HG02870 (cell line): ENCODE data around the gene PRKACB.
A peak's percentile ranks its signal among the peaks of the same experiment; 100 is the strongest.

Source experiments
- ATAC-seq: cut with Tn5 transposase; IDR thresholded peaks from one replicate; pipeline ENCODE4 v1.9.1; 2021; ENCODE audit warnings: mild to moderate bottlenecking, moderate library complexity; ENCODE audit not compliant: unreplicated experiment

The PRKACB gene

DNA sequence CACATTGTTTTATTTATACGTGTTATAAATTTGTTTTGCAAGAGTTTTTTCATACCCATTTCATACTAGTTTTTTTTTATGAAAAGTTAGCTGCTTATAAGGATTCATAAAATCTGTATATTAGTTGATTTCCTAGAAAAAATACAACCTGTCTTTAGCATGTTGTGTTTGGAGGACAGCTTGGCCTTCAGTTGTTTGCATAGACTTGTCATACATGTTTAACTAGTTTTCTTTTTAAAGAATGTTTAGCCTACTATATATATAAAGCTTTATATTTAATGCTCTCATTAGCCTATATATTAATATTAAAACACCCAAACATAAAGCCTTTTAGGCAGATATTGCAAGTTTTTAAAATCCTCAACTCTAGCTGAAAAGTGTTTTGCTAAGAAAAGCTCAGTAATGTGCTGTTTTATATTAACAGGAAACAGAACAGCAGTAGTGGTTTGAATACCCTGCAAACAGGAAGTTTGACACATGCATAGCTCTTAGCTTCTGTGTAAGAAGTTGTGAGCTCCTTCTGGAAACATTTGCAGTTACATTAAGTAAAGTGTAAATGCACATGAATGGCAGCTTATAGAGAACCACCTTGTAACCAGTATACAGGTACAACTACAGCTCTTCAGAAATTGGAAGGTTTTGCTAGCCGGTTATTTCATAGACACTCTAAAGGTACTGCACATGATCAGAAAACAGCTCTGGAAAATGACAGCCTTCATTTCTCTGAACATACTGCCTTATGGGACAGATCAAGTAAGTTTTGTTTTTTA lies at the start of gene PRKACB:
TSS of gene PRKACB (plus strand) at position 476 of the 770 bp plus-strand sequence. CDS start at position 567, 91 bp downstream.
- peak; percentile 84 for ATAC-seq

DNA sequence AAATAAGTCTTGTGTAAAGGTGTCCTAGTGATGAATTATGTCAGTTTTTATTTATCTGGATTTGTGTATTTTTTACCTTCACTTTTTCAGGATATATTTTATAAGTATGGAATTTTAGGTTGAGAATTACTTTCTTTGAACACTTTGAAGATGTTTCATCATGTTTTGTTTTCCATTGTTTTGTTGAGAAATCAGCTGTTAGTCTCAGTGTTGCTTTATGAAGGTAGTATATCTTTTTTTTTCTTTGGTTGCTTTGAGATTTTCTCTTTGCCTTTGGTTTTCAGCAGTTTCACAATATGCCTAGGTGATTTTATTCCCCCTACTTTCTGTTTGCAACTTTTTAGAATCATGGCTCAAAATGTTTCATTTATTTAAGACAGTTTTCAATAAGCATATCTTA lies 48.8 kb upstream of the PRKACB start:
- ATAC-seq = no peak

DNA sequence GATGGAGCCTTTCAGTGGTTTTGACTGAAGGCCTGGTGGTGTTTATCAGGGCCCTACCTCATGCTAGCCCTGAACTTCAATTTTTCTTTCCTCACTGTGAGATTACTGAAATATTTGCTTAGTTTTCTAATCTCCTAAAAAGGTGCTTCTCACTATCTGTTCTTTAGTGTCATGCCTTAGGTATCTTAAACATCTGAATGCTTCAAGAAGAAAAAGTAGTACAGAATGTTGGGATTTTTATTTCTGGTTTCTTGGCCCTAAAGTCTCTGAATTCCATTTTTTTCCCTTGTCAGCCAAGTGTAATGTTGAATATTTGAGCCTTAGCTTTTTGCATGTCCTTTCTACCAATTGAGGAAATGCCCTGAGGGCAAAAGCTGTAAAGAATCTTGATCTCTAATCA lies 47.9 kb upstream of the PRKACB start:
- ATAC-seq = no peak

DNA sequence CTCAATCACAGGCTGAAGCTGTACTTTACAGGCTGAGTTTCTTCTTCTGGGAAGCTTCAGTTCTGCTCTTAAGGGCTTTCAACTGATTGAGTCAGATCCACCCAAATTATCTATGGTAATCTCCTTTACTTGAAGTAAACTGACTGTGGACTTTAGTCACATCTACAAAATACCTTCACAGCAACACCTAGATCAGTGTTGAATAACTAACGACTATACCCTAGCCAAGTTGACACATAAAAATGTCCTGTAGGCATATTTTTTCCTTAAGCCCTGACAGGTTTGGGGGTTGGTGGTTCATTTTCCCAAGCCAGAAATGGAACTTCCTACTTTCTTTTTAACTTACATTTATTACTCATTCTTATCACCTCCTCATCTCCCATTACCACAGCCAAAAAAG lies 42.9 kb upstream of the PRKACB start:
- no peak for ATAC-seq

DNA sequence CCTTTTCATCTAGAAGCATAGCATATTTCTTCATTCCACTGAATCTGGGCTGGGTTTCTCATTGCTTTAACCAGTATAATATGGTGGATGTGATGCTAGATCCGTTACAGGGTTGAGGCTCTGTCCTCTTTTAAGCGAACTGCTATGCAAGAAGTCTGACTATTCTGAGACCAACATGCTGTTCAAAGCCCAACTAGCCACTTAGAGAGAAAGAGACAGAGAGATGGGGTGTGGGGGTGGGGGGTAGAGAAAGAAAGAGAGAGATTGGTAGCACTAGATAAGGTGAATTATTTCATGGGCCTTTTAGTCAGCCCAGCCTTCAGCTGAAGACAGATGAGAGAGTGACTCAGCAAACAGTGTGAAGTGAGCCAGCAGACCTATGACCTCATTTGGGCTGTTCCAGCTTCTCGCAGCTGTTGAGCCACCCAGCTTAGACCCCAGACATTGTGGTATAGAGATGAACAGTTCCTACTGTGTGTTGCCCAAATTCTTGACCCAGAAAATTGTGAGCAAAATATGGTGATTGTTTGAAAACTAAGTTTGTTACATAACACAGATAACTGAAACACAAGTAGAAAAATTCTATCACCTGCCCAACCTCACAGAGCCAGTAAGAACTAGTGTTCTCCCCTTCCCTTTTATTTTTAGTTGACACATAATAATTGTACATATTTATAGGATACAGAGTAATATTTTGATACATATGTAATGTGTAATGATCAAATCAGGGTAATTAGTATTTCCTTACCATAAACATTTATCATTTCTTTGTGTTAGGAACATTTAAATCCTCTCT lies 40.7 kb upstream of the PRKACB start:
- ATAC-seq = peak; percentile 77

DNA sequence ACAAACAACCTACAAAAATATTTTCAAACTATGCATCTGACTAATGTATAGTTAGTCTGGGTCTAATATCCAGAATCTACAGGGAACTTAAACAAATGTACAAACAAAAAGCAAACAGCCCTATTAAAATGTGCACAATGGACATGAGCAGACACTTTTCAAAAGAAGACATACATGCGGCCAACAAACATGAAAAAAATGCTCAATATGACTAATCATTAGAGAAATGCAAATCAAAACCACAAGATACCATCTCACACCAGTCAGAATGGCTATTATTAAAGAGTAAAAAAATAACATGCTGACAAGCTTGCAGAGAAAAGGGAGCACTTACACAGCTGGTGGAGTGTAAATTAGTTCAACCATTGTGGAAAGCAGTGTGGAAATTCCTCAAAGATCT lies 36.5 kb upstream of the PRKACB start:
- peak; percentile 54 for ATAC-seq

DNA sequence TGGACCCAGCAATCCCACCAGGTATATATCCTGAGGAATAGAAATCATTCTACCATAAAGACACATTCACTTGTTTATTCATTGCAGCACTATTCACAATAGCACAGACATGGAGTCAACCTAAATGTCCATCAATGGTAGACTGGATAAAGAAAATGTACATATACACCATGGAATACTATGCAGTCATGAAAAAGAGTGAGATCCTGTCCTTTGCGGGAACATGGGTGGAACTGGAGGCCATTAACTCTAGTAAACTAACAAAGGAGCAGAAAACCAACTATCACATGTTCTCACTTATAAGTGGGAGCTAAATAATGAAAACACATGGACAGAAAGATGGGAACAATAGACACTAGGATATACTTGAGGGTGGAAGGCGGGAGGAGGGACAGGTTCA lies 36.1 kb upstream of the PRKACB start:
- ATAC-seq = no peak

DNA sequence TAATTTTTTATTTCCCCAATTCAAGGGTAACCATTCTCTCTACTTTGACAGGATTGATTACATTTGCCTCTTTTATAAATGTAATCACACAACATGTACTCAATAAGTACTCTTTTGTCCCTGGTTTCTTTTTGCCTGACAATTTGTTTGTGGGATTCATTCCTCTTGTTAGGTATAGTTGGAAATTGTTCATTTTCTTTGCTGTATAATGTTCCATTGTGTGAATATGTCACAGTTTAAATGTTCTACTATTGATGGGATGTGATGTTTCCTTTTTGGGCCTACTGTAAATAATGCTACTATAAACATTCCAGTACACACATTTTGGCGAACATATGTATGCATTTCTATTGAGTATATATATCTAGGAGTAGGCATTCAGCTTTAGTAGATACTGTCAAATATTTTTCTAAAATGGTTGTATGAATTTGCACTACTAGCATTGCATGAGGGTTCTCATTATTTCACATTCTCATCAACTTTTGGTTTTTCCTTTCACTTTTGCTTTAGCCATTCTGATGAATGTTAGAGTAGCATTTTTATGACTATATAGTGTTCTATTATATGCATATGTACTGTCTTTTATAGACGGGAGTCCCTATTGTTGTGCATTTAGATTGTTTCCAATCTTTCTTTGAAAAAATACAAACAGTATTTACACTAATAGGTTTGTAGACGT lies 35.0 kb upstream of the PRKACB start:
- no peak for ATAC-seq

DNA sequence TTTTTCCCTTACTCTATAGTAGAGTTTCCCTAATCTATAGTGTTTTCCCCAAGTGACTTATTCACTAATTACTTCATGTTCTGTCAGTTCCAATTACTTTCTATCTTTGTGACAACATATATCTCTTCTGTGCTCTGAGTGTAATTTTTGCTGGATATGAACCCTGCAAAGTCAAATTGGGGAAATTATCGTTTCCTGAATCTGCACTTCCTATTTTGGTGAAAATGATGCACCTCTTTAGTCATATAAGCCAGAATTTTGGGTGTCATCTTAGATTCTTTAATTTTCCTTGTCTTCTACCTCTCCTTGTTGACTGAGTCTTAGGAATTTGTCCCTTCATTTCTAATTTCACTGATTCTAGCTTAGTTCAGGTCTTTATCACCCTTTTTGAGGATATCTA lies 33.4 kb upstream of the PRKACB start:
- no peak for ATAC-seq

DNA sequence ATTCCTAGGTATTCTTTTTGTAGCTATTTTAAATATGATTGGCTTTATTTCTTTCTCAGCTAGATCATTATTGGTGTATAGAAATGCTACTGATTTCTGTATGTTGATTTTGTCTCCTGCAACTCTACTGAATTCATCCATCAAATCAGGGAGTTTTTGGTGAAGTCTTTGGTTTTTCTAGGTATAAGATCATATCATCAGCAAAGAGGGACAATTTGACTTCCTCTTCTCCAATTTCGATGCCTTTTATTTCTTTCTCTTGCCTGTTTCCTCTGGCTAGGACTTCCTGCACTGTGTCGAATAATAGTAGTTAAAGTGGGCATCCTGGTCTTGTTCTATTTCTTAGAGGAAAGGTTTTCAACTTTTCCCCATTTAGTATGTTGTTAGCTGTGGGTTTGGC lies 27.5 kb upstream of the PRKACB start:
- no peak for ATAC-seq

DNA sequence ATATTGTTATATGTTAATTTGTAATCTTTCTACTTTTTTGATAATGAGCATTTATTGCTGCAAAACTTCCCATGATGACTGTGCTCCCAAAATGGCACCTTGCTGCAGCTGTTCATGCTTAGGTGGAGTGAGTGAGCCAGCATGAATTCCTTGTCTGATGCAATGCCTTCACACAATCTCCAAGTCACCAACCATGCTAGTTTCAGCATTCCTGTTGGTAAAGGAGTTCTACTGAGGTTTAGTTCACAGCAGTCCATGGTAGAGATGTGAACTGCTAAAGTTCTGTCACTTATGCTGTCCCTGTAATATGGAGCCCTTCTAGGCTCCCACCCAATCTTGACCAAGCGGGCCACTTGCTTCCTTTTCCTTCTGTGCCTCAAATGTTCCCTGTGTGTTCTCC lies 26.2 kb upstream of the PRKACB start:
- no peak for ATAC-seq

DNA sequence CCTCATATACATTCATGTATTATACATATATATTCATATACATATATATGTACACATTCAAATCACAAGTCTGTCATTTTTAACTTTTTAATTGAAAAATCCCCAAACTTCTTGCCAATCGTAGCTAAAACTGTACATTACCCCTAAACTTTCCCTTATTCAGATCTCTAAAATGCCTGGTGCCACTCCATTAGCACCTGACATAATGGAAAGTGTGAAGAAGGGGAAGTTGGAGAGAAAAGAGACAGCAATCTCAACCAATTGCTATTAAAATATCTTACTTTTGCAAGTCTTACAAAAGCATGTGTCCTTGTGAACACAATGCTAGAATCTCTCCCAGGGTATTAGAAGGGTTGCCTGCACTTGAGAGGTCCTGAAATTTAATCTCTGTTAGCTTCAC lies 22.7 kb upstream of the PRKACB start:
- no peak for ATAC-seq

DNA sequence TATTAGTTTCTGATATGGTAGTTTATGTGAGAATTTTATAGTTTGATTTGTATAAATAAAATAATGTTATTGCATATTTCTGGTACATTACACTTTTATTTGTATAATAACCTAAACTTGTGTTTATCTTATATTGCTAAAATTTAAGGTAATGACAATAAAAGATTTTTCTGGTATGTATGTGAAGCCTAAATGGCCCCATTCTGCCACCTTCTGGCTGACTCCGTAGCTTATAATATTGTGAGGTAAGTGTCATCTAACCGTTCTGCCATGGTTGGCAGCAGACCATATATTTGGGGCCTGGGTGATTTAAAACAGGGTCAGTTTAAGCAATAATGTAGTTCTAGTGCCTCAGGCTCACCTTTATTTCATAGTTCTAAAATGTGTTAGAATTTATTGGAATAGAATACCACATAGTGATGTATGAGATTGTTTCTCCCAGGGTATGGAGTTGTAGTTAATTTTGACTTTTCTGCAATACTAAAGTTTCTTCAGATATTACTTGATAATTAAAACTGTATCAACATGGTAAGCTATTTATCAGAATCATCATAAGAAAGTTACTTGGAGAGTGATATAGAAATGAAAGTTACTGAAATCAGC lies 21.2 kb upstream of the PRKACB start:
- ATAC-seq = peak; percentile 70

DNA sequence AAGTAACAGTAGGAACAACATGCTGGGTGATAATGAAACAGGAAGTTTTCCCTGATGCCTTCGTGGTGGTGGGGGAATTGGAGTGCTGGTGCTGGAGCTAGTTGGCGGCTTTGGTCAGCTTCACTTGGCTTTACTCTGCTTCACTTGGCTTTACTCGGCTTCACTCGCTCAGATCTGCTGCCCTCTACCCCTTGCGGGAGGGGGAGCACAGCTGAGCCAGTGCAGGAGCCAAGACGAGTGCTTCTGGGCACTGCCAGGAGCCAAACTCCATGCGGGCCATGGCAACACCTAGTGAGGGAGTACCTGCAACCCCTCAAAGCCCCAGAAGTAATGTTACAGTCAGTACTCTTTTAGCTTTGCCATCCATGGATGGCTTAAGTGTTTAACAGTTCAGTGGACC lies 10.6 kb upstream of the PRKACB start:
- no peak for ATAC-seq

DNA sequence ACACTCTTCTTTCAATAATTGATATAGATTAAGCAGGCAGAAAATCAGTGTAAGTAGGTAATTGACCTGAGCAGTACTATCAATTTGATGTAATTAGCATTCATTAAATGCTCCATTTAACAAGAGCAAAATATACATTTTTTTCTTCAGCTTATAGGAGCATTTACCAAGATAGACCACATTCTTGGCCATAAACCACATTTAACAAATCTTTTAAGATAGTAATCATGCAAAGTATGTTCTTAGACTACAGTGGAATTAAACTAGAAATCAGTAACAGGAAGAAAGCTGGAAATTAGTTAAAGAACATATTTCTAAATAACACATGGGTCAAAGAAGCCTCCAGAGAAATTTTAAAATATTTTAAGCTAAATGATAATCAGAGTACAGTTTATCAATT lies 8.7 kb upstream of the PRKACB start:
- no peak for ATAC-seq

DNA sequence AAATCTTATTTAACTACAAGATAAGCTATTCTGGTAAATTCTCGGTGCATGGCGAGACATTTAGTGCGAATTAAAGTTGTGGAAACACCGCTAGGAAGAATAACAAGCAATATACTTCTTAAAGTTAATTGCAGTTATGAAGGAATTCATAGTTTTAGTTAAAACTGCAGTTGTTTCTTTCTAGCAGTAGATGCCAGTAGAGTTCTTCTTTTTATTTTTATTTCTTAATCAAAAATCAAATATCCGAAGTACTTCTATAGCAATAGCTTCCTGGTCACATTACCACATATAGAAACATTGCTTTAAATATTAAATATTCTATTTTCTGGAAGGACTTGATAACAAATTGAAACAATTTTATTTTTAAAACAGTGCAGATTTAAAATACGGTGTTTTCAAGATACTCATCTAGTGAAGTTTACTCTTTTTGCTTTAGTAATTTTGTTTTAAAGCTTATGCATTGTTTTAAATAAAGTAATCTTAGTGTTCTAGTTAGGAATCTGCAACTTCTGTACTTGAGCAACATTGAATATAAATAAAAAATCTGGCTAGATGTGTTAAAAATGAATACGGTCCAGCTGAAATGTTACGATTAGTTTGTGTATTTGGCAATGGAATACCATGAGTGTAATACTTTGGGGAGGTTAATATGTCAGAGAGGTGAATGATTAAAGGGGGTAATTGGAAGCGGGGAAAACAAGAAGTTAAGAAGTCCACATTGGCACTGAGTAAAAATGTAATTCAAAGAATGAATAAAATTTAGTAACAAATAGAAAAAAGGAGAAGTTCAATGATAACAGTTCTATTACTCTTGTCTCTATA lies 2.7 kb upstream of the PRKACB start:
- no peak for ATAC-seq

DNA sequence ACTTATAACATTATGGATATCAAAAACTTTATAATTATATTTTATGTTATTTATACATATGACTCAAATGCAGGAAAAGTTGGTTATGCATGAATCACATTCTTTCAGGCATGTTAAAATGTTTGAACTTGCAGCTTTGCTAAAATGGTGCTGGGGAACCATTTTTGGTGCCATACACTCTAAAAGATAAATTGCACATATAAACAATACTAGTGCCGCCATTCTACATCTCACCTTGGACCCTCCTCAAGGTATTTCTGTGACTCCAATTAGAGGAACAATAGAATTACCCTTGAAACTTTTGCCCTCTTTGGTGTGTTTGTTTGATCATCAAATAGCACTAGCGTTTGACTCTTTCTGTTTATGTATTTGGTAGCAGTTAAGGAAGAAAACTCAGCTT lies 997 bp downstream of the PRKACB start:
- ATAC-seq = no peak

DNA sequence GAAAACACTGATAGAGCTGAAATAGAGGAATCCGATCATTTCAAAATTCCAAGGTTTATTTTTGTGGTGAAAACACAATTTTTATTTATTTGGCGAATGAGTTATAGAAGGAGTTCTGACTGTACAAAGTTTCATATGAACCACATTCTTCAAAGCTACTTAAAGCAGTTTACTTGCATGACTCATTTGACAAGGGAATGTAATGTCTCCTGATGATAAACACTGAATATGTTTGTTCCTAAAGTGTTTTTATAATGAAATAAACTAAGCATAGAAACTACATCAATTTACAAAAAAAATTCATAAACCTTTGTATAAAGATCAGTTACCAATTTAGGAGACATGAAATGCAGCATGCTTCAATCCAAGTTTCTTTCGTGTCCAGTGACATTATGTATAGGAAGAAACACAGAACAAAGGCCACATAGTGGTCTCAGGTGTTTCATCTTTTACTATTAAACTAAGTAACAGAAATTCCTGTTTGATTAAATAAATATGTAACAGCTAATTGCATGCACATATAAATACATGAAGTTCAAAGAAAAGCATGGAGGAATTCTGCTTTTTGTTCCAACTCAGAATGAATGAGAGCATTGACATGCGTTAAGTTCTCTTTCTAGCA lies 2.5 kb downstream of the PRKACB start:
- ATAC-seq = peak; percentile 70

DNA sequence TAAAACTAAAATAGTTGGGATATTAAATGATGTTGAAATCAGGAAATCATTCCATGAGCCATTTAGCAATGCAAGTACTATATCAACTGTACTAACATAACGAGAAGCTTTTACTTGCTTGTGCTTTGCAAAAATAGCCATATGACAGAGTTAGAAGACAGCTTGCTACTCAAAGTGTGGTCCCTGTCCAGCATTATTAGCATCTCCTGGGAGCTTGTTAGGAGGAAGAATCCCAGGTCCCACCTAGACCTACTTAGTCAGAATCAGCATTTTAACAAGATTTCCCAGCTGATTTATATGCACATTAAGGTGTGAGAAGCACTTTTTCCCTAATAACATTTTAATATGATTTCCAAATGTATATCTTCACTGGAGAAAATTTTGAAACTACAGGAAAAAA lies 4.7 kb downstream of the PRKACB start:
- no peak for ATAC-seq

DNA sequence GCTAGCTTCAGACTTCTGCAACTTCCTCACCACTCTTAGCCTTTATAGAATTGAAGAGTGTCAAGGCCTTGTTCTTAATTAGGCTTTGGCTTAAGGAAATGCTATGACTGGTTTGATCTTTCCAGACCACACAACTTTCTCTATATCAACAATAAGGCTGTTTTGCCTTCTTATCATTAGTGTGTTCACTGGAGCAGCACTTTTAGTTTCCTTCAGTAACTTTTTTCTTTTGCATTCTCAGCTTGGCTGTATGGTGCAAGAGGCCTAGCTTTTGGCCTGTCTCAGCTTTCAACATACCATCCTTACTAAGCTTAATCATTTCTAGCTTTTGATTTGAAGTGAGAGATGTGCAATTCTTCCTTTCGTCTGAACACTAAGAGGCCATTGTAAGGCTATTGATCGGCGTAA lies 8.6 kb downstream of the PRKACB start:
- ATAC-seq = peak; percentile 95
